ENCODE measurements around the gene HK1.

DNA sequence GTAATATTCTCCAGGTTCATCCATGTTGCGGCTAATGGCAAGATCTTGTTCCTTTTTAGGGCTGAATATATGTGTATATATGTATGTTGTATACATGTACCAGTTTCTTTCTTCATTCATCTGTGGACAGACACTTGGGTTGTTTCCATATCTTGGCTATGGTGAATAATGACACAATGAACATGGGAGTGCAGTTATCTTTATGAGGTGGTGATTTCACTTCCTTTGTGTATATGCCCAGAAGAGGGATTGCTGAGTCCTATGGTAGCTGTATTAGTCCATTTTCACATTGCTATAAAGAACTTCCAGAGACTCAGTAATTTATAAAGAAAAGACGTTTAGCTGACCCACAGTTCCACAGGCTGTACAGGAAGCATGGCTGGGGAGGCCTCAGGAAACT, 155.9 kb downstream of the HK1 start:
- TF ChIP-seq, protein P1, sequence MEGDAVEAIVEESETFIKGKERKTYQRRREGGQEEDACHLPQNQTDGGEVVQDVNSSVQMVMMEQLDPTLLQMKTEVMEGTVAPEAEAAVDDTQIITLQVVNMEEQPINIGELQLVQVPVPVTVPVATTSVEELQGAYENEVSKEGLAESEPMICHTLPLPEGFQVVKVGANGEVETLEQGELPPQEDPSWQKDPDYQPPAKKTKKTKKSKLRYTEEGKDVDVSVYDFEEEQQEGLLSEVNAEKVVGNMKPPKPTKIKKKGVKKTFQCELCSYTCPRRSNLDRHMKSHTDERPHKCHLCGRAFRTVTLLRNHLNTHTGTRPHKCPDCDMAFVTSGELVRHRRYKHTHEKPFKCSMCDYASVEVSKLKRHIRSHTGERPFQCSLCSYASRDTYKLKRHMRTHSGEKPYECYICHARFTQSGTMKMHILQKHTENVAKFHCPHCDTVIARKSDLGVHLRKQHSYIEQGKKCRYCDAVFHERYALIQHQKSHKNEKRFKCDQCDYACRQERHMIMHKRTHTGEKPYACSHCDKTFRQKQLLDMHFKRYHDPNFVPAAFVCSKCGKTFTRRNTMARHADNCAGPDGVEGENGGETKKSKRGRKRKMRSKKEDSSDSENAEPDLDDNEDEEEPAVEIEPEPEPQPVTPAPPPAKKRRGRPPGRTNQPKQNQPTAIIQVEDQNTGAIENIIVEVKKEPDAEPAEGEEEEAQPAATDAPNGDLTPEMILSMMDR (IDR thresholded peaks at IDR 0.05), result no peak
- no peak for TF ChIP-seq POLR2A (IDR thresholded peaks at IDR 0.05)

All from breast epithelium (tissue), 3 donors.